Measurements from ENCODE around the gene MIPOL1.

MIPOL1 gene

DNA sequence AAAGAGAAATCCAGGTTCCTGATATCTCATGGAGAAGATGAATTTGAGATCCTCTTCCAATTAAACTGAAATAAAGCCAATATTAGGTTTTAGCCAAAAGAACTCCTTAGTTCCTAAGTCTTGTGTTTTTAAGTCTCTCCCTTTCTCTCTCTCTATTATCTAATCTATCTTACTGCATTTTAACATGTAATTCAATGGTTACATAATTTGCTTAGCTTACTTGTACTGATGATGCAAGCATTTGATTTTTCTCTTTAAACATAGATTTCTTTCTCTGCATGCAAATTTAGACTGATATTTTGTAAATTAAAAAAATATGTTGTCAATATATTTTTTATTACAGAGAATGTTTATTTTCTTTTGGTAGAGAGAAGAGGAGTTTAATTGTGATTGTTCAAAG lies 78.2 kb downstream of the MIPOL1 start:
- DNase-seq (ENCODE audit: low spot score), result no peak
- H4K8ac ChIP-seq (ENCODE audit: low read depth, low read length), result no peak overlapping the region
- no peak overlapping the region for H4K91ac ChIP-seq (ENCODE audit: low read depth, low read length, poor library complexity)
- no peak overlapping the region for H3K4me2 ChIP-seq (ENCODE audit: insufficient read depth, low read length, poor library complexity, severe bottlenecking)
- H2BK5ac ChIP-seq (ENCODE audit: low read length), result no peak overlapping the region
- no peak overlapping the region for H3K27ac ChIP-seq (replicated peaks; ENCODE audit: low read length)
- no peak overlapping the region for H3K14ac ChIP-seq (ENCODE audit: low read length)
- no peak overlapping the region for H3K23ac ChIP-seq (ENCODE audit: low read depth, low read length, poor library complexity)
- no peak overlapping the region for H2BK120ac ChIP-seq (ENCODE audit: low read depth, low read length)
- H2BK15ac ChIP-seq (ENCODE audit: low read length), result no peak overlapping the region
- no peak overlapping the region for H3K4me3 ChIP-seq (ENCODE audit: low read length in 2 of 2)
- H3K4ac ChIP-seq (ENCODE audit: low read length), result no peak overlapping the region
- H3K9me3 ChIP-seq (replicated peaks in 1 of 2; ENCODE audit: control insufficient read depth in 2 of 2, insufficient read depth in 1 of 2, low read depth in 1 of 2, low read length in 2 of 2), result no peaks in the 10 kb centered on the region
- H3K27me3 ChIP-seq (ENCODE audit: control insufficient read depth in 3 of 3, insufficient read depth in 3 of 3, low read depth in 1 of 3, low read length in 3 of 3), result no peaks in the 10 kb centered on the region
- no peak overlapping the region for H3K18ac ChIP-seq (ENCODE audit: low read length)
- no peak overlapping the region for H2AFZ ChIP-seq (ENCODE audit: low read length)
- no peak overlapping the region for H2BK12ac ChIP-seq (ENCODE audit: low read length)
- no peak overlapping the region for H2AK5ac ChIP-seq (ENCODE audit: low read depth, low read length)
- no peak overlapping the region for H3K9ac ChIP-seq (ENCODE audit: low read depth, low read length, poor library complexity)
- H3K79me1 ChIP-seq (ENCODE audit: low read depth, low read length), result no peaks in the 10 kb centered on the region
- no peaks in the 10 kb centered on the region for H3K4me1 ChIP-seq (ENCODE audit: control insufficient read depth in 2 of 2, insufficient read depth in 1 of 2, low read depth in 1 of 2, low read length in 2 of 2)
- no peaks in the 10 kb centered on the region for H3K36me3 ChIP-seq (replicated peaks in 1 of 2; ENCODE audit: control insufficient read depth in 2 of 2, insufficient read depth in 2 of 2, low read length in 2 of 2)

DNA sequence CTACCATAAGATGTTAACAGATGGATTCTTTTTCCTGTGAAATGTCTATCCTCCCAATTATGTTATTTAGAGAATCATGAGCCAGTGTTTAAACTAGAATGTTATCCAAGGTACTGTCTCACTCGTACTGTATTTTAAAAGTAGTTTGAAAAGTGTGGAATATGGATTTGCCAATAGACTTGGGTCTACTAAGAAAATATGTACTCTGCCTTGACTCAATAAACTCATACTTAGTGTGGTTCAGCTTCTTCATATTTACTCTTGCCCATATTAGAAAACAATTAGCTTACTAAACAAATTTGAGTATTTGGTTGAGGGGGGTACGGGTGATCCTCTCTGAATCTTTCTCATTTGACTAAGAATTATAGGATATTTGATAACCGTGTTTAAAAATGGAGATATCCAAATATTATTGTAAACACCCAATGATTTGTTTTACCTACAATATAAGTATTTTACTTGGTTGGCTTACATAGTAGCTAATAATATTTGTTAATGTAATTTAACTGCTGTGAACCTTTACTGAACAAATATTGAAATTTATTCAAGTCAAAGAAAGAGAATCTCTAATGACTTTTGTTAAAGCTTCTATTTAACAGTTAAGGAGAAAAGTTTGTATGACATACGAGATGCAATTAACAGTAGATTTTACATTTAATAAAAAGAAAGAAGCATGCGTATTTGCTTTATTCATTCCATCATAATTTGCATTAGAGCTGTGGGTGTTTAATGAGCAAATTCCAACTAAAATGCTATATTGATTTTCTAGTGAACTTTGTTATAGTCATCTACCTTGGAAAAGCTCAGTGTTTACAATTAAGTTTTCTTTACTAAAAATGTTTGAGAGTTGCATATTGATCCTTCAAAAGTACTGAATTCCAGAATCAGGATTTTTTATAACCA lies 81.2 kb downstream of the MIPOL1 start:
- Histone ChIP-seq H3K18ac (ENCODE audit: low read length) (no peak overlapping the region), H3K27ac (replicated peaks; ENCODE audit: low read length) (no peak overlapping the region), H3K23ac (ENCODE audit: low read depth, low read length, poor library complexity) (no peak overlapping the region), H3K4me2 (ENCODE audit: insufficient read depth, low read length, poor library complexity, severe bottlenecking) (no peak overlapping the region), H4K8ac (ENCODE audit: low read depth, low read length) (no peak overlapping the region), H3K9ac (ENCODE audit: low read depth, low read length, poor library complexity) (no peak overlapping the region), H3K14ac (ENCODE audit: low read length) (no peak overlapping the region), H3K36me3 (replicated peaks in 1 of 2; ENCODE audit: control insufficient read depth in 2 of 2, insufficient read depth in 2 of 2, low read length in 2 of 2) (no peaks in the 10 kb centered on the region), H2BK120ac (ENCODE audit: low read depth, low read length) (no peak overlapping the region), H2AFZ (ENCODE audit: low read length) (no peak overlapping the region), H2BK12ac (ENCODE audit: low read length) (no peak overlapping the region), H2BK5ac (ENCODE audit: low read length) (no peak overlapping the region), H2BK15ac (ENCODE audit: low read length) (no peak overlapping the region), H3K9me3 (replicated peaks in 1 of 2; ENCODE audit: control insufficient read depth in 2 of 2, insufficient read depth in 1 of 2, low read depth in 1 of 2, low read length in 2 of 2) (no peaks in the 10 kb centered on the region), H3K79me1 (ENCODE audit: low read depth, low read length) (no peaks in the 10 kb centered on the region), H2AK5ac (ENCODE audit: low read depth, low read length) (no peak overlapping the region), H3K4me1 (ENCODE audit: control insufficient read depth in 2 of 2, insufficient read depth in 1 of 2, low read depth in 1 of 2, low read length in 2 of 2) (no peaks in the 10 kb centered on the region), H3K4me3 (ENCODE audit: low read length in 2 of 2) (no peak overlapping the region), H4K91ac (ENCODE audit: low read depth, low read length, poor library complexity) (no peak overlapping the region), H3K27me3 (ENCODE audit: control insufficient read depth in 3 of 3, insufficient read depth in 3 of 3, low read depth in 1 of 3, low read length in 3 of 3) (no peaks in the 10 kb centered on the region), H3K4ac (ENCODE audit: low read length) (no peak overlapping the region)
- DNase-seq (ENCODE audit: low spot score), result no peak
- WGBS, 2 donors (ENCODE audit: extremely low coverage in 2 of 2, insufficient read length in 2 of 2, insufficient replicate concordance in 1 of 2), result no CpG with 5 or more reads among the region's 5 CpGs

DNA sequence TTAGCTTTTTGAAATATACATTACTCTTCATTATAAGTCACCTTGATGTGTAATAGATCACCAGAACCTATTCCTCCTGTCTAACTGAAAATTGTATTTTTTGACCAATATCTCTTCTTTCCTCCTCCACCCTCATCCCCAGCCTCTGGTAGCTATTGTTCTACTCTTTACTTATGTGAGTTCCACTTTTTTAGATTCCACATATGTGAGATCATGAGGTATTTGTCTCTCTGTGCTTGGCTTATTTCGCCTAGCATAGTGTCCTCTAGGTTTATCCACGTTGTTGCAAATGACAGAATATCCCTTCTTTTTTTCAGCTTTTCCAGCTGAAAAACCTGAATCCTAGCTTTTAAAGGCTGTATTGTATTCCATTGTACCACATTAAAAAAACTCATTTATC lies 82.1 kb downstream of the MIPOL1 start:
- no peaks in the 10 kb centered on the region for H3K9me3 ChIP-seq (replicated peaks in 1 of 2; ENCODE audit: control insufficient read depth in 2 of 2, insufficient read depth in 1 of 2, low read depth in 1 of 2, low read length in 2 of 2)
- H2AFZ ChIP-seq (ENCODE audit: low read length), result no peak overlapping the region
- no peak overlapping the region for H3K27ac ChIP-seq (replicated peaks; ENCODE audit: low read length)
- H3K23ac ChIP-seq (ENCODE audit: low read depth, low read length, poor library complexity), result no peak overlapping the region
- H2BK120ac ChIP-seq (ENCODE audit: low read depth, low read length), result no peak overlapping the region
- no CpG with 5 or more reads among the region's 2 CpGs for WGBS, 2 donors (ENCODE audit: extremely low coverage in 2 of 2, insufficient read length in 2 of 2, insufficient replicate concordance in 1 of 2)
- H2BK5ac ChIP-seq (ENCODE audit: low read length), result no peak overlapping the region
- no peak overlapping the region for H3K18ac ChIP-seq (ENCODE audit: low read length)
- no peak overlapping the region for H3K4me3 ChIP-seq (ENCODE audit: low read length in 2 of 2)
- no peaks in the 10 kb centered on the region for H3K4me1 ChIP-seq (ENCODE audit: control insufficient read depth in 2 of 2, insufficient read depth in 1 of 2, low read depth in 1 of 2, low read length in 2 of 2)
- H3K14ac ChIP-seq (ENCODE audit: low read length), result no peak overlapping the region
- no peak overlapping the region for H2BK15ac ChIP-seq (ENCODE audit: low read length)
- H2AK5ac ChIP-seq (ENCODE audit: low read depth, low read length), result no peak overlapping the region
- H3K9ac ChIP-seq (ENCODE audit: low read depth, low read length, poor library complexity), result no peak overlapping the region
- no peak overlapping the region for H3K4me2 ChIP-seq (ENCODE audit: insufficient read depth, low read length, poor library complexity, severe bottlenecking)
- H3K27me3 ChIP-seq (ENCODE audit: control insufficient read depth in 3 of 3, insufficient read depth in 3 of 3, low read depth in 1 of 3, low read length in 3 of 3), result no peaks in the 10 kb centered on the region
- H3K79me1 ChIP-seq (ENCODE audit: low read depth, low read length), result no peaks in the 10 kb centered on the region
- H4K8ac ChIP-seq (ENCODE audit: low read depth, low read length), result no peak overlapping the region
- no peak for DNase-seq (ENCODE audit: low spot score)
- H4K91ac ChIP-seq (ENCODE audit: low read depth, low read length, poor library complexity), result no peak overlapping the region
- no peak overlapping the region for H3K4ac ChIP-seq (ENCODE audit: low read length)
- H3K36me3 ChIP-seq (replicated peaks in 1 of 2; ENCODE audit: control insufficient read depth in 2 of 2, insufficient read depth in 2 of 2, low read length in 2 of 2), result no peaks in the 10 kb centered on the region
- no peak overlapping the region for H2BK12ac ChIP-seq (ENCODE audit: low read length)

DNA sequence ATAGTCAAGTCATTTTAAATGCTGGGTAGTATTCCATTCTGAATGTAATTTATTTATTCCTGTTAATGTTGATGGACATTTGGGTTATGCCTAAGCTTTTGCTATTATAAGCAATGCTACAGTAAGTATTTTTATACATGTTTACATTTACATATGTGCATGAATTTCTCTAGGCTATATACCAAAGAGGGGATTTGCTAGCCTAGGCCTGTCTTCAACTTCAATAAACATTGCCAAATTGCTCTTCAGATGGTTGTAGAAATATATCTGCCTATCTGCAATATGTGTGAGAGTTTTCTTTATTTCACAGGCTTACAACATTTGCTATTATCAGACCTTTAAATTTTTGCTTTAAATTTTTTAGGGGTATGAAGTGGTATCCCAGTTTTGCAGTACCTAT lies 87.0 kb downstream of the MIPOL1 start:
- Histone ChIP-seq H2BK12ac (ENCODE audit: low read length) (no peak overlapping the region), H3K4me1 (ENCODE audit: control insufficient read depth in 2 of 2, insufficient read depth in 1 of 2, low read depth in 1 of 2, low read length in 2 of 2) (no peaks in the 10 kb centered on the region)

More for the DNA sequence above, 87.0 kb downstream of the MIPOL1 start:
- Histone ChIP-seq H3K9ac (ENCODE audit: low read depth, low read length, poor library complexity) (no peak overlapping the region), H2BK15ac (ENCODE audit: low read length) (no peak overlapping the region), H3K27ac (replicated peaks; ENCODE audit: low read length) (no peak overlapping the region), H3K4me3 (ENCODE audit: low read length in 2 of 2) (no peak overlapping the region), H3K23ac (ENCODE audit: low read depth, low read length, poor library complexity) (no peak overlapping the region), H3K27me3 (ENCODE audit: control insufficient read depth in 3 of 3, insufficient read depth in 3 of 3, low read depth in 1 of 3, low read length in 3 of 3) (no peaks in the 10 kb centered on the region), H4K8ac (ENCODE audit: low read depth, low read length) (no peak overlapping the region), H3K4me2 (ENCODE audit: insufficient read depth, low read length, poor library complexity, severe bottlenecking) (no peak overlapping the region), H3K14ac (ENCODE audit: low read length) (no peak overlapping the region), H3K4ac (ENCODE audit: low read length) (no peak overlapping the region), H2BK5ac (ENCODE audit: low read length) (no peak overlapping the region), H4K91ac (ENCODE audit: low read depth, low read length, poor library complexity) (no peak overlapping the region), H3K9me3 (replicated peaks in 1 of 2; ENCODE audit: control insufficient read depth in 2 of 2, insufficient read depth in 1 of 2, low read depth in 1 of 2, low read length in 2 of 2) (no peaks in the 10 kb centered on the region), H3K36me3 (replicated peaks in 1 of 2; ENCODE audit: control insufficient read depth in 2 of 2, insufficient read depth in 2 of 2, low read length in 2 of 2) (peaks cover 0 to 2% of the 10 kb centered on the region in 2 donors), H3K18ac (ENCODE audit: low read length) (no peak overlapping the region), H3K79me1 (ENCODE audit: low read depth, low read length) (no peaks in the 10 kb centered on the region), H2AK5ac (ENCODE audit: low read depth, low read length) (no peak overlapping the region), H2AFZ (ENCODE audit: low read length) (no peak overlapping the region), H2BK120ac (ENCODE audit: low read depth, low read length) (no peak overlapping the region)
- DNase-seq (ENCODE audit: low spot score), result no peak
